Lower lobe of right lung (tissue), 2 donors: ENCODE results near the gene SLC28A2. TPM values are rescaled to one million over a fixed set of nuclear protein-coding genes. Genes with fewer than 3 reads are reported as not detected.
"Not testable (repeated sequence)": the region's sequence is repeated elsewhere in the genome, so short reads cannot be mapped to it uniquely, and the experiment has no call there.

ENCODE experiments used
- ATAC-seq, 2 donors: fragments of 200-7000 bp; cut with Tn5 transposase; one replicate each; pipeline ENCODE4 v1.9.1; 2020 to 2022; ENCODE audit warnings: mild to moderate bottlenecking in 2 of 2, moderate library complexity in 2 of 2
- DNase-seq: peaks from one replicate; pipeline ENCODE4 v3.0.0-alpha.2; 2020
- H3K27ac ChIP-seq: fragments of 200-600 bp; one replicate; pipeline ENCODE4 v1.8.0; 2022
- H3K27me3 ChIP-seq: fragments of 200-600 bp; one replicate; pipeline ENCODE4 v1.8.0; 2022; ENCODE audit warnings: low read depth
- H3K36me3 ChIP-seq: fragments of 200-600 bp; one replicate; pipeline ENCODE4 v1.8.0; 2022; ENCODE audit warnings: mild to moderate bottlenecking
- H3K4me1 ChIP-seq: fragments of 200-600 bp; one replicate; pipeline ENCODE4 v1.8.0; 2022
- H3K4me3 ChIP-seq: fragments of 200-600 bp; one replicate; pipeline ENCODE4 v1.8.0; 2022; ENCODE audit warnings: mild to moderate bottlenecking
- H3K9me3 ChIP-seq: fragments of 200-600 bp; one replicate; pipeline ENCODE4 v1.8.0; 2022
- CTCF ChIP-seq: fragments of 200-600 bp; IDR thresholded peaks from one replicate; pipeline ENCODE4 v1.8.0; 2022; ENCODE audit warnings: antibody characterized with exemption, mild to moderate bottlenecking
- intact Hi-C: fragments of 100-400 bp; cut with DNase I; formaldehyde crosslinking; loops from one replicate; pipeline ENCODE4 v1.11.0; 2022
- total RNA-seq: library from RNA; stranded (reverse); fragmentation: NEBNext Ultra II Directional; extraction: Animal tissue kit (Norgen Biotek cat#: 25700); gene quantifications from one replicate; pipeline ENCODE4 v1.2.1, GENCODE V29; 2021
- donor health status: DM: no; HTN: yes; CAD: no; lungs with severe emphysema.

SLC28A2 gene
- total RNA-seq, 1 donor from 2014 or later = 0.21 TPM

- Histone ChIP-seq H3K9me3 (no peaks in the 10 kb centered on the region), H3K4me3 (no peak overlapping the region), H3K36me3 (no peaks in the 10 kb centered on the region), H3K27ac (no peak overlapping the region), H3K4me1 (peaks cover 9% of the 10 kb centered on the region), H3K27me3 (peaks cover 11% of the 10 kb centered on the region)
- intact Hi-C loops = no loop called here
- ATAC-seq (no peak), DNase-seq (no peak)
- TF ChIP-seq CTCF = no peak
Measured at GRCh38 chr15:45304711-45305110, 52.7 kb downstream of the SLC28A2 start.

- DNase-seq (no peak), ATAC-seq (no peak)
- intact Hi-C loops = no loop called here
- no peak for TF ChIP-seq CTCF
- no peaks in the 10 kb centered on the region for H3K36me3 ChIP-seq
- H3K27me3 ChIP-seq = peaks cover 11% of the 10 kb centered on the region
- peaks cover 9% of the 10 kb centered on the region for H3K4me1 ChIP-seq
- H3K9me3 ChIP-seq = no peaks in the 10 kb centered on the region
- H3K4me3 ChIP-seq = no peak overlapping the region
- H3K27ac ChIP-seq = no peak overlapping the region
Measured at GRCh38 chr15:45306105-45306504, 54.1 kb downstream of the SLC28A2 start.

- DNase-seq (no peak), ATAC-seq (peak; percentile 48 to 84)
- intact Hi-C loops = no loop called here
- peaks cover 11% of the 10 kb centered on the region for H3K27me3 ChIP-seq
- no peak overlapping the region for H3K4me3 ChIP-seq
- H3K4me1 ChIP-seq = peaks cover 9% of the 10 kb centered on the region
- no peaks in the 10 kb centered on the region for H3K36me3 ChIP-seq
- H3K9me3 ChIP-seq = no peaks in the 10 kb centered on the region
- peak; percentile 63 for TF ChIP-seq CTCF
- H3K27ac ChIP-seq = no peak overlapping the region
Measured at GRCh38 chr15:45307230-45307924, 55.3 kb downstream of the SLC28A2 start.

- H3K4me1 ChIP-seq, DNase-seq, H3K9me3 ChIP-seq, H3K4me3 ChIP-seq, H3K27me3 ChIP-seq, ATAC-seq, H3K27ac ChIP-seq, H3K36me3 ChIP-seq: not testable (repeated sequence)
- intact Hi-C loops = loop anchor here (10.0 kb wide), 1 partner anchor 81 kb away; no protein-coding TSS in a partner anchor
Measured at GRCh38 chr15:45314117-45314516, 62.1 kb downstream of the SLC28A2 start.

- peaks cover 5% of the 10 kb centered on the region for H3K27me3 ChIP-seq
- intact Hi-C loops = loop anchor here (10.0 kb wide), 1 partner anchor 80 kb away; no protein-coding TSS in a partner anchor
- no peaks in the 10 kb centered on the region for H3K9me3 ChIP-seq
- H3K4me1 ChIP-seq = no peaks in the 10 kb centered on the region
- H3K4me3 ChIP-seq = no peak overlapping the region
- no peaks in the 10 kb centered on the region for H3K36me3 ChIP-seq
- no peak overlapping the region for H3K27ac ChIP-seq
- DNase-seq = no peak
- TF ChIP-seq CTCF = no peak
- ATAC-seq = no peak
Measured at GRCh38 chr15:45314960-45315359, 62.9 kb downstream of the SLC28A2 start.

GRCh38 chr15:45319472-45320214, 67.6 kb downstream of the SLC28A2 start:
- H3K4me1 ChIP-seq = no peaks in the 10 kb centered on the region
- intact Hi-C loops = loop anchor here (10.0 kb wide), 1 partner anchor 75 kb away; no protein-coding TSS in a partner anchor

More at GRCh38 chr15:45319472-45320214, 67.6 kb downstream of the SLC28A2 start:
- no peak for DNase-seq
- H3K9me3 ChIP-seq = no peaks in the 10 kb centered on the region
- H3K4me3 ChIP-seq = no peak overlapping the region
- H3K36me3 ChIP-seq = no peaks in the 10 kb centered on the region
- no peak overlapping the region for H3K27ac ChIP-seq
- peaks cover 5% of the 10 kb centered on the region for H3K27me3 ChIP-seq
- no peak for ATAC-seq
- TF ChIP-seq CTCF = no peak
